Vagina (tissue), 2 donors: Measurements from ENCODE around the gene NFIA. TPM values are rescaled to one million over a fixed set of nuclear protein-coding genes. Genes with fewer than 3 reads are reported as not detected.

ENCODE experiments used
- DNase-seq, 2 donors: peaks; one replicate each; pipeline ENCODE4 v3.0.0-alpha.2; 2017; ENCODE audit errors: extremely low spot score in 2 of 2
- H3K27ac ChIP-seq: fragments of 200-600 bp; sonication (generic); one replicate; pipeline ENCODE4 v1.5.1; 2019
- H3K27me3 ChIP-seq: fragments of 200-600 bp; sonication (generic); one replicate; pipeline ENCODE4 v1.5.1; 2019
- H3K36me3 ChIP-seq, 2 donors: fragments of 200-600 bp; sonication (generic); one replicate each; pipeline ENCODE4 v1.5.1; 2017 to 2019
- H3K4me1 ChIP-seq: fragments of 200-600 bp; sonication (generic); one replicate; pipeline ENCODE4 v1.5.1; 2019
- H3K4me3 ChIP-seq, 2 donors: fragments of 200-600 bp; sonication (generic); 1 replicate in 1 of 2; 2 replicates in 1 of 2; pipeline ENCODE4 v1.5.1; 2016 to 2019
- H3K9me3 ChIP-seq: fragments of 200-600 bp; sonication (generic); one replicate; pipeline ENCODE4 v1.5.1; 2019
- CTCF ChIP-seq, 3 experiments: fragments of 450-650 bp in 2 of 3; fragments of 200-600 bp in 1 of 3; sonication (generic) in 1 of 3; IDR thresholded peaks; one replicate each; pipeline ENCODE4 v1.5.1; 2017 to 2019; ENCODE audit warnings: antibody characterized with exemption in 3 of 3, mild to moderate bottlenecking in 2 of 3, moderate library complexity in 2 of 3
- POLR2A ChIP-seq, 2 donors: fragments of 450-650 bp; IDR thresholded peaks; one replicate each; pipeline ENCODE4 v1.6.1; 2017; ENCODE audit warnings: antibody characterized with exemption in 2 of 2, mild to moderate bottlenecking in 2 of 2, moderate library complexity in 2 of 2
- POLR2AphosphoS5 ChIP-seq, 2 donors: sonication (generic); formaldehyde crosslinking; IDR thresholded peaks; one replicate each; pipeline ENCODE4 v1.9.0; 2017; ENCODE audit warnings: antibody characterized with exemption in 2 of 2, mild to moderate bottlenecking in 2 of 2, low read depth in 1 of 2; ENCODE audit not compliant: insufficient read depth in 1 of 2
- intact Hi-C: fragments of 100-400 bp; cut with DNase I; formaldehyde crosslinking; loops from one replicate; pipeline ENCODE4 v1.15.1; 2023
- total RNA-seq: library from RNA; depleted of rRNA; stranded (reverse); fragments of >200 nt; gene quantifications from one replicate; pipeline ENCODE4 v1.2.3, GENCODE V29; 2016

The NFIA gene
- total RNA-seq, 1 donor from 2014 or later, result 59.2 TPM

- peak overlapping the region; percentile 11 for H3K27ac ChIP-seq
Measured at GRCh38 chr1:61101536-61101935, 19.2 kb downstream of the NFIA start.

GRCh38 chr1:61102041-61102440, 19.7 kb downstream of the NFIA start:
- Histone ChIP-seq H3K27ac (peak overlapping the region; percentile 11), H3K36me3 (no peaks in the 10 kb centered on the region), H3K27me3 (no peaks in the 10 kb centered on the region), H3K4me3 (peak overlapping the region in 1 of 2 donors; percentile 2), H3K4me1 (peaks cover 28% of the 10 kb centered on the region), H3K9me3 (no peaks in the 10 kb centered on the region)
- intact Hi-C loops, result no loop called here
- DNase-seq, result no peak
- no peak for TF ChIP-seq POLR2AphosphoS5 (IDR thresholded peaks at IDR 0.05; ENCODE audit: insufficient read depth in 1 of 2, low read depth in 1 of 2)
- no peak for TF ChIP-seq POLR2A (IDR thresholded peaks at IDR 0.05)
- no peak for TF ChIP-seq CTCF (IDR thresholded peaks at IDR 0.05)

More at GRCh38 chr1:61101536-61101935, 19.2 kb downstream of the NFIA start:
- peak overlapping the region in 1 of 2 donors; percentile 2 for H3K4me3 ChIP-seq
- no peaks in the 10 kb centered on the region for H3K27me3 ChIP-seq
- H3K4me1 ChIP-seq, result peaks cover 28% of the 10 kb centered on the region
- no peak for TF ChIP-seq POLR2A (IDR thresholded peaks at IDR 0.05)
- TF ChIP-seq POLR2AphosphoS5 (IDR thresholded peaks at IDR 0.05; ENCODE audit: insufficient read depth in 1 of 2, low read depth in 1 of 2), result no peak
- TF ChIP-seq CTCF (IDR thresholded peaks at IDR 0.05), result no peak
- no peaks in the 10 kb centered on the region for H3K9me3 ChIP-seq
- no peak for DNase-seq
- intact Hi-C loops, result no loop called here
- no peaks in the 10 kb centered on the region for H3K36me3 ChIP-seq

- TF ChIP-seq POLR2AphosphoS5 (IDR thresholded peaks at IDR 0.05; ENCODE audit: insufficient read depth in 1 of 2, low read depth in 1 of 2) (no peak), CTCF (IDR thresholded peaks at IDR 0.05) (no peak), POLR2A (IDR thresholded peaks at IDR 0.05) (no peak)
- no peak overlapping the region for H3K4me3 ChIP-seq
- H3K4me1 ChIP-seq, result peaks cover 22% of the 10 kb centered on the region
- H3K36me3 ChIP-seq, result no peaks in the 10 kb centered on the region
- H3K27me3 ChIP-seq, result no peaks in the 10 kb centered on the region
- peaks cover 1% of the 10 kb centered on the region for H3K9me3 ChIP-seq
- intact Hi-C loops, result no loop called here
- no peak for DNase-seq
- H3K27ac ChIP-seq, result no peak overlapping the region
Measured at GRCh38 chr1:61102621-61103020, 20.3 kb downstream of the NFIA start.

DNA sequence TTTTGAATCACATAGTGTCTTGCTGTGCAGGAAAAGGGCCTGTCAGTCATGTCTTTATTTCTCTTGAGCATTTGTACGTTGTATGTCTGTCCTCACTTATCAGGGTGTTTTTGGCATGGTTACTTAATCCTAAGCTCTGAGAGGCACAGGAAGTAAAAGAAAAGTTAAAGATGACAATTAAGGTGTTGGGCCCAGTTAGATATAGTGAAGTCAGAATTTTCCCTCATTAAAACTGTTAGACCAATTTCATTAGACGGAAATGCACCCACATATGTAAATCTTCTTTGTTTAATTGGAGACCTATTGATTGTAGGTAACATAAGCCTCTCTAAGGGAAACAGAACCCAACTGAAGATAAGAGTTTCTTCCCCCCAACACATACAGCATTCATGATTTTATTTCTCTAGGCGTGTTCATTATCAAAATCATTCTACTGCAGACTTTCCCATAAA, 21.9 kb downstream of the NFIA start:
- H3K27ac ChIP-seq, result no peak overlapping the region
- peaks cover 16% of the 10 kb centered on the region for H3K4me1 ChIP-seq
- H3K36me3 ChIP-seq, result no peaks in the 10 kb centered on the region
- H3K27me3 ChIP-seq, result no peaks in the 10 kb centered on the region
- intact Hi-C loops, result no loop called here
- H3K4me3 ChIP-seq, result no peak overlapping the region
- H3K9me3 ChIP-seq, result peaks cover 6% of the 10 kb centered on the region
- TF ChIP-seq POLR2AphosphoS5 (IDR thresholded peaks at IDR 0.05; ENCODE audit: insufficient read depth in 1 of 2, low read depth in 1 of 2) (no peak), POLR2A (IDR thresholded peaks at IDR 0.05) (no peak), CTCF (IDR thresholded peaks at IDR 0.05) (no peak)
- no peak for DNase-seq

GRCh38 chr1:61107638-61108037, 25.3 kb downstream of the NFIA start:
- H3K27me3 ChIP-seq, result no peaks in the 10 kb centered on the region

More at GRCh38 chr1:61107638-61108037, 25.3 kb downstream of the NFIA start:
- TF ChIP-seq POLR2A (IDR thresholded peaks at IDR 0.05), result no peak
- peaks cover 6% of the 10 kb centered on the region for H3K9me3 ChIP-seq
- intact Hi-C loops, result no loop called here
- H3K36me3 ChIP-seq, result no peaks in the 10 kb centered on the region
- H3K4me3 ChIP-seq, result no peak overlapping the region
- no peak for DNase-seq
- H3K4me1 ChIP-seq, result peaks cover 36% of the 10 kb centered on the region
- no peak overlapping the region for H3K27ac ChIP-seq
